HG02840 (cell line): ENCODE data around the gene FLRT1.
"Not testable (repeated sequence)": the region's sequence is repeated elsewhere in the genome, so short reads cannot be mapped to it uniquely, and the experiment has no call there.

Source experiments
- ATAC-seq: cut with Tn5 transposase; IDR thresholded peaks from one replicate; pipeline ENCODE4 v1.9.1; 2021; ENCODE audit warnings: mild to moderate bottlenecking, moderate library complexity, moderate number of reproducible peaks; ENCODE audit not compliant: unreplicated experiment, low FRiP score

FLRT1 gene

DNA sequence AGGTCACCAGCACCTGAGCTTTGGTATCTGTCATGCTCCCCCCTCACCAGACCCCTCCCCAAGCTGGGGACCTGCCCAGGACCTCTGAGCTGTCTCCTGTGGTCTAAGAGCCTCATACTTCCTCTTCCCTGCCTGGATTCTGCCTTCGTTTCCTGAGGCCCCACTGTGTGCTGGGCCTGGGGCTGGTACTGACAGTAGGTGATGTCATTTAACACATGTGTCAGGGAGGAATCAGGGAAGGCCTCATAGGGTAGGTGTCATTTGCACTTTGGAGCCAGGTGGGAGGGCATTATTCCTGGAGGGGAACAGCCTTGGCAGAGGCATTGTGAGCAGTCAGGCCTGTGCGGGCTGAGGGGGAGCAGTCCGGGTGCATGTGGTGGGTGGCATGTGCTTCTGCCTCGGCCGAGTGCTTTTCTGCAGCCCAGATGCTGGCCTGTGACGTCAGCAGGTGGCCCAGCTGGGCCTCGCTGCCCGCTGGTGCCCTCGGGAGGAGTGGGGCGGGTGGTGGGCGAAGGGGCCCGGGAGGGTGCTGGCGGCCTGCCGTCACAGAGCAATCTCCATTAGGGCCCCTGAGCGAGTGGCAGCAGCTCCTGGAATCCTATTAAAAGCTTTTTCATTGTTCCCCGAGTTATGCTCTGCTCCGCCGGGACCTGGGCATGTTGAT is 9.1 kb downstream of the FLRT1 start:
- ATAC-seq: no peak

DNA sequence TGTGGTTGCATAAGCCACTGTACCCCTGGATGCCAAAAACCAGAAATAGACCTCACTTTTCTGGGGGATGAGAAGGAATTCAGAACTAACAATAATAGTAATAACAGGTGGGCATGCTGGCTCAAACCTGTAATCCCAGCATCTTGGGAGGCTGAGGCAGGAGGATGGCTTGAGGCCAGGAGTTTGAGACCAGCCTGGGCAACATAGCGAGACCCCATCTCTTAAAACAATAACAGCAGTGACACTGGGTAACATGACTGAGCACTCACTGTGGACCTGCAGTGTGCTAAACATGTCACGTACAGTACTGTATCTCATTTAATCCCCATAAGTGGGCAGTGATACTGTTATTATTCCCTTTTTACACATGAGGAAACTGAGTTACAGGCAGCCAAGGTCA is 10.0 kb downstream of the FLRT1 start:
- no peak for ATAC-seq

DNA sequence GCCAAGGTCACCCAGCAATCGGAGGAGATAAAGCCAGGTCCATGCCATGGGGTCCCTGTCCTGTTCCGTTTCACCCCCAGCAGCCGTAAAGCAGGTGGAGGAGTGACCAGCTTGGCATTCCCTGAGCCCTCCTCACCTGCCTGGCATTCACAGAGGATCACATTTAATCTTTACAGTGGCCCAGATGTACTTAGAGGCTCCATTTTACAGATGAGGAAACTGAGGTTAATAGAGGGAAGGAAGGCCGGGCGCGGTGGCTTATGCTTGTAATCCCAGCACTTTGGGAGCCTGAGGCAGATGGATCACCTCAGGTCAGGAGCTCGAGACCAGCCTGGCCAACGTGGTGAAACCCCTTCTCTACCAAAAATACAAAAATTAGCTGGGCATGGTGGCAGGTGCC is 11.6 kb downstream of the FLRT1 start:
- not testable (repeated sequence) for ATAC-seq

DNA sequence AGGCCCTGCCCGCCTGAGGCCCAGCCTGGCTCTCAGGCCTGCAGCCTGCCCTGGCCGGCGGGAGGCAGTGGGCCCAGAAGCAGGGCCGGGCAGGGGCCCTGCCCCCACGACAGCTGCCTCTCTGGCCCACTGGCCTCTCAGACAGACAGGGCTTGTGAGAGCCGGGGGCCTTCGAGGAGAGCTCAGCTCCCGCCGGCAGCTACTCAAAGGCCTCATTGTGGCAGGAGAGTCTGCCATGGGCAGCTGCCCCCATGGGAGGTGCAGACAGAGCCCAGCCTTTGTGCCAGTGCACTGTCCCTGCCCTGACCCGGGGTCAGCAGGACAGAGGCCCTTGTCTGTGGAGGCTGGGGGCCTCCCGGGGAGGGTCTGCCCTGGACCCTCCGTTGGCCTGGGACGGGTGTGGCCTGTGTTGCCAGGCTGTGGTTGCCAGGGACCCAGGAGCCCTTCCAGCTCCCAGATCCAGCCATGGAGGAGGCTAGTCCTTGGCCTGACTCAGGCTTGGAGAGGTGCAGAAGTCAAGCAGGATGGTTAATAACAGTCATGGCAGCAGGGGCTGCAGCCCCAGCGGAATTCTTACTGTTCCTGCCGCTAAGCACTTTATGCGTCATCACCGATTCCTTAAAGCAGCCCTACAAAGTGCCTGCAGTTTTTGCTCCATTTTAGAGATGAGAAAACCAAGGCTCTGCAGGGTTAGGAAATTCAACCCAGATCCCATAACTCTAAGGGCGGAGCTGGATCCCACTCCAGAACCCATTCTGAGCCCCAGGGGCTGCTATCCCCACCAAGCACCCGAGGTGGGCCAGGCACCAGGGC is 12.5 kb downstream of the FLRT1 start:
- no peak for ATAC-seq

DNA sequence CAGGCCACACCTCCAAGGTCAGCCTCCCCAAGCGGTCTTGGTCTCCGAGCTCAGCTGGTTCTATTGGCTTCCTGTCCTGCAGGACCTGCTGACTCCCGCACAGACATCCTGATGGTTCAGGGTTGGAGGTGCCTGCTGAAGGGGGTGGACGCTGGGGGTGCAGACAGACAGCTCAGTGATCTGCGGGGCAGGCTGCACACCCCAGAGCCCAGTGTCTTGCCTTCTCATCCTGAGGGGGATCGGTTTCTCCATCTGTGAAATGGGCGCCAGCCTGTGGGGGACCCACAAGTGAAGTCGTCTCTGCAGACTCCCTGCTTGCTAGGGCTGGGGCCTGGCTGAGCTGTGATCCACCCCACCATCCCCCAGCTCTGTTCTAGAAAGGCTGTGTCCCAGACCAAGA is 13.8 kb downstream of the FLRT1 start:
- no peak for ATAC-seq

DNA sequence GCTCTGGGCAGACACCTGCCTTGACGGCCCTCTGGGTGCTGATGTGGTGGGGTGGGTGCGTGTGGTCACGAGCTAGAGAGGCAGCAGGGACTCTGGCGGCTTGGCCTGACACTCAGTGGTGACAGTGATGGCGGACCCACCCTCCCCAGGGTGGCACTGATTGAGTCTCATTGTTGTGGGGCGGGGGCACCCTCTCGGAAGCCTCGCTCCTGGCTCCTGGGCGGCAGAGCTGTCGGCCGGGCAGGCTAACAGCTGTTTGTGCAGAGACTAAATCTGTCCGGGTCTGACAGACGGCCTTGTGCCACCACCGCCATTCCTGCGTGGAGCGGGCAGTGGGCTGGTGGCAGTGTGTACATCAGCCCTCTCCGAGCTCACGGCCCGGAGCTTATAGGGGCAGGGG is 15.6 kb downstream of the FLRT1 start:
- ATAC-seq: no peak

DNA sequence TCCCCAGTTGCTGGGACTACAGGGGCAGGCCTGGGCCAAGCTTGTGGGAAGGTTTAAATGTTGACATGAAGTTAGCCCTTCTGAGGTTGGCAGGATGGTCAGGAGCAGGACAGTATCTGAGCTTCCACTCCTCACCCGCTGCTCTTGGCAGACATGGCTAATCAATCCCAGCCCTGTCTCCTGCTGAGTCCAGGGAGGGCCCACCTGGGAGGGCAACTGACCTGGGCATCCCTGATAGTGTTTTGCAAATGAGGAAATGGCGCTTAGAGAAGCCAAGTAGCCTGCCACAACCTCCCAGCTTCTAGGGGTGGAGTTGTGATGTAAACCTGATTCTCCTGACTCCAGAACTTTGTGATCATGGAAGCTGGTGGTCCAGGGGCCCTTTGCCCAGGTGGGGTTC is 16.7 kb downstream of the FLRT1 start:
- no peak for ATAC-seq

DNA sequence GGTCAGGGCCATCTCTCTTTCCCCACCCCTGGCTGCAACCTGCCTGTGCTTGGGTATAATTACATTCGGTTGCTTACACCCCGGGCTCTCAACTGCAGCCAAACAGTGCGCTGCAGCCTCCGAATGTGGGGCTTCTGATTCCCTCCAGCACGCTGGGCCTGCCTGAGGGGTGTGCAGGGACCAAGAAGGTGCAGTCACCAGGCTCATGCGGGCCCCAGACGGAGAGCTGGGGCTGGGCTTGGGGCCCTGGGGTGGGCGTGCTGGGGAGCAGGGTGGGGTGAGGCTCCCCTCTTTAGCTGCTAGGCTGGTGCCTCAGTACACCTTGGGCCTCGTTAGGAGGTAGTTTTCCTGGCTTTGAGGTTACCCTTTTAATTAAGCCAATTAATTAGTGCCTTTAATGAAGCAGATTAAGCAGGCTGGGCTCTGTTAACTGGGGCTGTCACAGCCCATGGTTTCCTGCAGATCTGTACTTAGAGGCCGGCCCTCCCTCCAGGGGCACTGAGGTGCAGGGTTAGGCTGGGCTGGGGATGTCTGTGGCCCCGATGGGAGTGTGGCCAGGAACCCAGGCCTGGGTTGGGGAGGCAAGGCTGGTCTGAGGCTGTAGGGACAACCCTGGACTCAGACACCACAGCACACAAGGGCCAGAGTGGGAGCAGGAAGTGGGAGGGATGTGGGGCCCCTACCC is 17.3 kb downstream of the FLRT1 start:
- no peak for ATAC-seq

DNA sequence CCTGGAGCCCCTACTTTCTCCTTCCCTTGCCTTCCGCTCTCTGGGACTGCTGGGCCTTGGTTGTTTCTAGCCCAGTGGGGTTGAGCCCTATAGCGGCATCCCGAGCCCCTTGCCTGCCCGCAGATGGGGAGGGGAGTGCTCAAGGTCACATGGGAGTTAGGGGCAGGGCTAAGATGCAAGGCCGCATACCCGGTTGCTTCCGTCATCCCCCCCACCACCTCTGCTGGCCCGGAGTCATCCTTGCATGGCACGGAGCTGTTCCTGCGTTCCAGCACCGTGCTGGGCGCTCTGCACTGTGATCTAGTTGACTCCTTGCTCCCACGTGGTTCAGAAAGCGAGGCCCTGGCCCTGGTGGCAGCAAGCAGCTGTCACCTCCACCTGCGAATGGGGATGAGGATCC is 18.0 kb downstream of the FLRT1 start:
- ATAC-seq: no peak

DNA sequence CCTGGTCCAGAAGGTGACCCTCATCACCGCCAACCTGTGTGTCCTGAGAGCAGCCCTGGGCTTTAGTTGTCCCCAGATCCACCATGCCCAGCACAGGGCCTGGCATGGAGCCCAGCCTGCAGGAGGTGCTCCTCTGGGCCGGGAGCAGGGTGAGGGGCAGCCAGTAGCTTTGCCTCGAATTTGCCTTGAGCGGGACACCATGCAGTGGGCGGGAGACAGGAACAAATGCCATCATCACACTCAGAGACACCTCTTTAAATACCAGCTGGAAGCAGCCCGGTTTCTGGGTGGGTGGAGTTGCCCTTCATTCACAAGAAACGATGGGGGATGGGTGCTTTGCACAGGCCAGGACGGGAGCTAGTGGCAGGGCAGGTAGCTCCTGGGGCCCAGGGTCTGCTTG is 19.3 kb downstream of the FLRT1 start:
- no peak for ATAC-seq

DNA sequence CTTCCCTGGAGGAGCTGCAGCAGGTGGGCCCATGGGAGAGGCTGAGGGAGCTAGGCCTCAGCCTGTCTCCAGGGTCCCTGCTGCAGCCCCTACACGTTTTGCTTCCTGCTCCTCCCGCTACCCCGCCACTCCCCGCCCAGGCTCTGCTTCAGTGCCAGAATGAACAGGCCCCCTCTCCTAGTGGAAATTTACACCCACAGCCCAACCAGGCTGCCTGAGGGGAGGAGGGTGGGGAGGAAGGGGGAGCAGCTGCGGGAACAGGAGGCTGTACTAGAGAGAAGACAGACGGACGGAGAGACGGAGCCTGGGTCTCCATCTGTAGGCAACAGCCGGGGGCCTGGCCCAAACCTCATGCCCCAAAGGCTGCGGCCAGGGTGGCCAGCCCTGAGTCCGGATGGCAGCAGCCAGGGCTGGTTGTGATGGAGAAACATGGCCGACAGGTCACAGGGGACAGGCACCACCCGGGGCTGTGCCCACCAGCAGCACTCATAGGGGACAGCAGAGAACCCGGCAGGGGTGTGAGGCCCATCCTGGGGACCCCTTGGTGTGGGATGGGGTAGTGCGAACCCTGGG is 20.6 kb downstream of the FLRT1 start:
- ATAC-seq: no peak

DNA sequence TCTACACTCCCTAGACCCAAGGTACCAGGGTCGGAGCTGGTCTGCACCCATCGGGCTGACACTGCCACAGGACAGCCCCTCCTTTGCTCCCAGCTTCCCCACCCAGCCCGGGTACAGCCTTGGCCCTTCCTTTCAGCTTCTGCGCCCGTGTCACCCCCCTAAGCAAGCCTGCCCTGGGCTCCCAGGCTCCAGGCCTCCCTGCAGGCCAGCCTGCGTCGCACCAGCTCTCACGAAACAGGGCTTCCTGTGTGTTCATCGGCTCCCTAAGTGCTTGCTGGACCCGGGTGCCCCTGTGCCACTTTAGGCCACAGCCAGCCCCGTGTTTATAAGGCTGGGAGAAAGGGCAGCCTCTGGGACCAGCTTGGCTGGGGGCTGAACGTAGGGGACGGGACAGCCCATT is 21.1 kb downstream of the FLRT1 start:
- no peak for ATAC-seq

DNA sequence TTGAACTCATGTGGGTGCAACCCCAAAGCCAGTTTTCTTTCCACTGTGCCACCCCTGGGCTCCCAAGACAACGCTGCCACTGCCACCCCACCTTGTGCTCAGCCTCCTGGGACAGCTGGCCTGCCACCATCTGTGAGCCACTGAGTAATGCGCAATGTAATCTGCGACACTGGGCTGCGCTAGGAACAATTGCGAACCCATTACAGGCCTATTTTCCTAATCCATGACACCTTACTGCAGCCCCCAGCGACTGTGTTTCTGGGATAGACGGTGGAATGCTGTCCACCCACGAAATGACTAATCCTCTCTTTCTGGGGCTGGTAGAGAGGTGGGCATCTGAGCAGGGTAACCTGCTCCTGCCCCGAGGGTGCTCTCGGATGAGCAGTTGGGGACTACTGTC is 22.2 kb downstream of the FLRT1 start:
- no peak for ATAC-seq

DNA sequence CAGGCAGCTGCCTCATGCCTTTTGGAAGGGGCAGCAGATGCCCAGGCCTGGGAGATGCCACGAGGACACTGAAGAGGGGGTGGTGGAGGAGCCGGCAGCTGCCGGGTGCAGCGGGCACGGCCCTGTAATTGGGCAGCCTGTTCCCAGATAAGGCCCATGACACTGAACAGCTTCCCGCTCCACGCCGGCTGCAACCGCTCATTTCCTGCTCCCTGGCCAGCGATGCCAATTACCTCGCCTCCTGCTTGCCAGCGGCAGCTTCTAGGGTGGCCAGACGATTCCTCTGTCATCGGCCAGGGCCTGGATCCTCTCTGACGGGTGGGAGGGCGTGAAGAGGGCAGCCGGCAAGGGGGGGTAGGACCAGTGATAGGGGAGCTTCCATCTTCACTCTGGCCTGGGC is 22.8 kb downstream of the FLRT1 start:
- ATAC-seq: no peak

DNA sequence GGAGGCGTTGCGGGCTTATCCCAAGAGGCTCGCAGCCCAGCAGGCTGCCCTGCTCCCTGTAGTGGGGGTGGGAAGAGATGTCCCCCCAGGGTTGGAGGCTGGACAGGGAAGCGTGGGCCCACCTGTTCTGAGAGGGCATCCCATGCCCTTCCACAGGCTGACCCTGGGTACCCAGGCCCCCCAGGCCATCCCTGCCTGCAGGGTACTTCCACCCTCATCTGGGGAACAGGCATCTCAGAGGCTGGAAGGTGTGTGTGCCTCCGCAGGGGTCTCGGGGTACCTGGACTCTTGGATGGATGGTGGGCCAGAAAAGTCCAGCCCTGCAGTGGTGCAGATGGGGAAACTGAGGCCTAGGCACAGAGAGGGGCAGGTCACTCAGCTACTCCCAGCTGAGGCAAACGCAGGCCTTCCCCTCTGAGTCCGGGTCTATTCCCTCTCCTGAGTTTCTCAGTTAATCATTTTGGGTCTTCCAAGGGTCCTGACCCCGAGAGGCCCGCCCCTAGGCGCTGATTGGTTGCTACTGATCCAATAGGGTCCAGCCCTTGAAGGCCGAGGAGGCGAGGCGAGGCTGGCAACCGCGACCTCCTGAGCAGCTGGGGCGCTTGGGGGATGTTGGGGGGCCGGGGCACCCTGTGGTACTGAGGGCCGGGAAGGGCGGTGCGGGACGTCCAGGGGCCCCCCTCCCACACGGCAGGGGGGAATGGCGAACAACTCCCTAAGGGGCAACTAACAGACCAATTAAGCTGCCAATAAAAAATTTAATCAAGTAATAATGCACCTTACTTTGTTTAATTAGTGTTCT is 23.8 kb downstream of the FLRT1 start:
- ATAC-seq: no peak

DNA sequence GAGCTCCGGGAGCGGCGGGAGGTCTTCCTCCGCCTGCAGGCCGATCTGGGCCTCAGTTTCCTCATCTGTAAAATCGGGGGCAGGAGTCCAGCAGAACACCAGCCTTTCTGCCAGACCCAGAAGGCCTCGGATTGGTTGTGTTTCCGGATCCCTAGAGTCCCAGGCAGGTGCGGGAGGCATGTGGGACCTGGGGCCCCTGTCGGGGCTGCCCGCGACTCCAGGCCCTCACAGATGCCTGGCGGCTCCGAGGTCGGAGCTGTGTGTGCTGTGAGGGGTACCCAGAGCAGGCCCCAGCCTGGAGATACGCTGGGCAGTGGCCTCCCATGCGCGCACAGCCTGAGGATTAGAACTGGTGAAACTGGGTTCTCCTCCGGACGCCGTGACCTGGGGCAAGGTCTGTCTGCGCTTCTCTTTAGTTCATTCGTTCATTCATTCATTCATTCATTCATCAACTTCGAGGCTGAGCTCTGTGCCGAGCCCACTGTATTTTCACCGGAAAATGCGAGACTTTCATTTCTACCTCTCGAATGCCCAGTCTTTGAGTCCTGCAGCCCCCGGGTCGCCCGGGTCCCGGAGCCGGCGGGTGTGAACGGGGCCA is 24.6 kb downstream of the FLRT1 start:
- ATAC-seq: no peak

DNA sequence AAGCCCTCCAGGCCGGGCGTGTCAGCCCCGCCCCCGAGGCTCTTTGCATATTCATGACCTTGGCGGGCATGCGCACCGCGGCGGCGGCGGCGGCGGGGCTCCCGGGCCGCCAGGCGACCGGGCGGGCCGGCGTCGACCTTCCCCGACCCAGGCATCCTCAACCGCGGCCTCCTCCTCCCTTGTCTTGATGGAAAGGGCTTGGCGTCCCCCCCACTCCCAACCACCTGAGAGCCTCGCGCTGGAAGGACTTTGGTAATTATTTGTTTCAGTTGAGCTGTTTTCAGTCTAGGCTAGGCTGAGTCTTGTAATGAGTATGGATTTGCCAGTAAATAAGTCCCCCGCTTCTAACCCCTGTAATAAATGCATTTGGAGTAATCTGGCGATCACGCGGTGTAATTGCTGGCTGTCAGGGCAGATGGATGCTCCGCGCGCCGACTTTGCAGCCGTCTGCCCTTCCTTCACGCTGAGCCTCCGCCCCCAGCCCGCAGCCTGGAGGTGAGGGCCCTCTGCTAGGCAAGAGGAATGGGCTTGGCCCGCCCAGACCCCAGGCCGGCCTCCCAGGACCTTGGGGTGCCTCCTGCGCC is 25.2 kb downstream of the FLRT1 start:
- no peak for ATAC-seq

DNA sequence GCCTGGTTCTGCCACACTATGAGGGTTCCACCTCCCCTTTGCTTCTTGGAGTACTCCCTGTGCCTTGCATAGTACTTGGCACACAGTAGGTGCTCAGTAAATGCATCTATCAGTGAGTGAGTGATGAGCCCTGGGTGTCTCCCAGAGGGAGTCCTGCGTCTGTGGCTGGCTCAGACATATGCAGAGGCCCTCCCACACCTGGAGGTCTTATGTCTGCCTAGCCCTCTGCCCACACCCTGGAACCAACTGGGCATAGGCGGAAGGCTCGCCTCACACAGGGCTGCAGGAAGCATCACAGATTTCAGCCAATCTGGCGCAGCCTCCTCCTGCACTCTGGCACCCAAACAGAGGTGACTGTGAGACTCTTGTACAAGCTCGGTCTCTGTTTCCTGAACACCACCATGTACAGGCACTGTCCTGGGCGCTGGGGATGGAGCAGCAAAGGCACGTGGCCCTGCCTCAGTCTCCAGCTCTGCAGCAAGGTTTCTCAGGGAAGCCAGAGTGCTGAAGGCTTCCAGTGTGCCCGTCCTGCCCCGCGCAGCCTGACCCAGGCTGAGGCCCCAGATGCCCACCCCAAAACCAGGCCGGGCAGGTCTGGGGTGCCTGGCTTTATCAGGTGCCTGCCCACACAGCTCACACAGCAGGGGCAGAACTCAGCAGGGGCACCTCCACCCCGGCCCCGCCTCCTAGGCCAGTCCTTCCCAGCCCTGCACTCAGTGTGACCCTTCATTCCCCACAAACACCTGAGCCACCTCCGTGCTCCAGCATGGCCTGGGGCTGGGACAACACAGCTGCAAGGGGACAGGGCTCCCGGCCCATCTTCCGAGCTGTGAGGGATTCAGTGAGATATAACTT is 26.7 kb downstream of the FLRT1 start:
- ATAC-seq: no peak

DNA sequence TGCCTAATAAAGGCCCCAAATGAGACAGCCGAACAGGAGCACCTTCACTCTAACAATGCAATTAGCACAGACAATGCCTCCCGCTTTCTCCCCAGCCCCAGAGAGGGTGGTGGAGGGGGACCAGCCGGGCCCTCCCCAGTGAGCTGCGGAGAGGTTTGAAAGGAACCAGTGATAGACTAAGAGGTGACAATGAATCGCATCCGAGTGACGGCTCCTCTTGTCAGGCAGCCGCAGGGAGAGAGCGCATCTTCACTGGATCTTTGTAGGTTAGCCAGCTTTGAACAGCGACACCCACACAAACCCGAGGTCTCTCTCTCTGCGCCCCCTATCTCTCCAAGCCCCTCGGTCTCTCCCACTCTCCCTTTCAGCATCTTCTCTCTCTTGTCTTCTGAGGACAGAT is 28.0 kb downstream of the FLRT1 start:
- ATAC-seq: no peak
